Keratinocyte (primary cell): ENCODE measurements around the gene TXNL1. TPM values are rescaled to one million over a fixed set of nuclear protein-coding genes. Genes with fewer than 3 reads are reported as not detected.
"Not testable (repeated sequence)": the region's sequence is repeated elsewhere in the genome, so short reads cannot be mapped to it uniquely, and the experiment has no call there.

Experiments used
- DNase-seq: peaks from one replicate; pipeline ENCODE4 v3.0.0-alpha.2; 2011; ENCODE audit warnings: low read depth, missing footprints, low spot score
- FAIRE-seq: peaks from 2 replicates; lab custom pipeline; 2011; peaks lifted over from hg19 to GRCh38; lab: Jason Lieb, UNC
- H2AFZ ChIP-seq: 2 replicates; pipeline ENCODE4 v1.6.0; 2012; ENCODE audit warnings: low read length, control low read depth, inconsistent platforms; ENCODE audit not compliant: control insufficient read depth
- H3K27ac ChIP-seq: 2 replicates; pipeline ENCODE4 v1.5.1; 2011; ENCODE audit warnings: low read length; ENCODE audit not compliant: control insufficient read depth, insufficient read depth
- H3K27me3 ChIP-seq: 3 replicates; pipeline ENCODE4 v1.6.0; 2011; ENCODE audit warnings: low read length; ENCODE audit not compliant: control insufficient read depth, insufficient read depth; ENCODE audit errors: extremely low read depth
- H3K36me3 ChIP-seq, 2 experiments: 2 replicates in 1 of 2; 3 replicates in 1 of 2; pipeline ENCODE4 v1.5.1; 2011; ENCODE audit warnings: low read length in 2 of 2, mild to moderate bottlenecking in 1 of 2; ENCODE audit not compliant: control insufficient read depth in 2 of 2, insufficient read depth in 2 of 2; ENCODE audit errors: extremely low read depth in 1 of 2
- H3K4me1 ChIP-seq: 3 replicates; pipeline ENCODE4 v1.5.1; 2011; ENCODE audit warnings: low read length; ENCODE audit not compliant: control insufficient read depth, insufficient read depth; ENCODE audit errors: extremely low read depth
- H3K4me2 ChIP-seq: 3 replicates; pipeline ENCODE4 v1.6.0; 2011; ENCODE audit warnings: low read depth, low read length; ENCODE audit not compliant: control insufficient read depth, insufficient read depth; ENCODE audit errors: extremely low read depth
- H3K4me3 ChIP-seq, 3 experiments: fragments of 200-600 bp in 1 of 3; sonication (generic) in 1 of 3; 2 replicates in 2 of 3; 3 replicates in 1 of 3; pipeline ENCODE4 v1.5.1; 2011 to 2016; ENCODE audit warnings: low read length in 3 of 3, mild to moderate bottlenecking in 3 of 3, control low read depth in 2 of 3, inconsistent platforms in 1 of 3, low read depth in 1 of 3, mixed read lengths in 1 of 3, mixed run types in 1 of 3, moderate library complexity in 1 of 3; ENCODE audit not compliant: control insufficient read depth in 2 of 3, insufficient read depth in 2 of 3; ENCODE audit errors: extremely low read depth in 1 of 3
- H3K79me2 ChIP-seq: 2 replicates; pipeline ENCODE4 v1.6.0; 2012; ENCODE audit warnings: low read length; ENCODE audit not compliant: control insufficient read depth, insufficient read depth
- H3K9ac ChIP-seq: 3 replicates; pipeline ENCODE4 v1.6.0; 2011; ENCODE audit warnings: low read length; ENCODE audit not compliant: control insufficient read depth, insufficient read depth; ENCODE audit errors: extremely low read depth
- H3K9me1 ChIP-seq: 3 replicates; pipeline ENCODE4 v1.6.0; 2011; ENCODE audit warnings: low read length; ENCODE audit not compliant: control insufficient read depth, insufficient read depth; ENCODE audit errors: extremely low read depth
- H3K9me3 ChIP-seq: 2 replicates; pipeline ENCODE4 v1.5.1; 2012; ENCODE audit warnings: low read depth, low read length; ENCODE audit not compliant: control insufficient read depth
- H4K20me1 ChIP-seq: 3 replicates; pipeline ENCODE4 v1.6.0; 2011; ENCODE audit warnings: low read length; ENCODE audit not compliant: control insufficient read depth, insufficient read depth; ENCODE audit errors: extremely low read depth
- EZH2 ChIP-seq: IDR thresholded peaks from one replicate; pipeline ENCODE4 v1.6.1; 2012; ENCODE audit warnings: inconsistent platforms, mild to moderate bottlenecking, low read length, moderate library complexity
- dilution Hi-C: fragments of 300-500 bp; cut with MboI; formaldehyde crosslinking; loops from one replicate; pipeline ENCODE4 v1.7.0; 2020; ENCODE audit warnings: low sequenced_read_pairs; ENCODE audit not compliant: extremely low pct_ligation_motif_present
- polyA plus RNA-seq, 5 experiments: library from polyadenylated mRNA; depleted of rRNA in 3 of 5; stranded (reverse) in 3 of 5; stranded (forward) in 1 of 5; unstranded in 1 of 5; fragments of >200 nt; gene quantifications; 1 replicate in 1 of 5; 2 replicates in 3 of 5; 3 replicates in 1 of 5; pipeline versions ENCODE4 v1.2.1 to v1.2.3, GENCODE V29; 2011 to 2012; ENCODE audit warnings: missing spikeins in 2 of 5, low read depth in 1 of 5, low replicate concordance in 1 of 5
- TF ChIP-seq, protein P1 (sequence below), 3 experiments: IDR thresholded peaks in 1 of 3; conservative IDR thresholded peaks in 1 of 3; optimal IDR thresholded peaks in 1 of 3; 2 replicates in 2 of 3; 3 replicates in 1 of 3; pipeline versions ENCODE3 to v1.5.1; 2011; ENCODE audit warnings: low read length in 3 of 3, mild to moderate bottlenecking in 3 of 3, moderate library complexity in 2 of 3, control low read depth in 1 of 3, inconsistent platforms in 1 of 3; ENCODE audit not compliant: insufficient read depth in 2 of 3; ENCODE audit errors: extremely low read depth in 1 of 3

The TXNL1 gene
- polyA plus RNA-seq, 1 donor (not counting 4 experiments of a cell fraction or from before 2014, with no cell fraction given) = 92.5 TPM

DNA sequence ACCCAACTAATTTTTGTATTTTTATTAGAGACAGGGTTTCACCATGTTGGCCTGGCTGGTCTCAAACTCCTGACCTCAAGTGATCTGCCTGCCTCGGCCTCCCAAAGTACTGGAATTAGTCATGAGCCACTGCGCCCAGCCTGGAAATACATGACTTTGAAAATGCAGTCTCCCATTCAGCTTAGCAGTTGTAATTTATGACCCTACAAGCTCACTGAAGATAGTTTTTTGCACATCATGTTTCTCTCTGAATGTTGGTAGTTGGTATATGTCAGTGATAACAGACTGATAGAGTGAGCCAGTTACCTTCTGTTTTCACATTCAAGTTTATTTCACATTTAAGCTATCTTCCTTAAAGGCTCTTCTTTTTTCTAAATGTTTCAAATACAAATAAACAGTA lies 19.9 kb upstream of the TXNL1 start:
- H3K79me2 ChIP-seq = peaks cover 9% of the 10 kb centered on the region

DNA sequence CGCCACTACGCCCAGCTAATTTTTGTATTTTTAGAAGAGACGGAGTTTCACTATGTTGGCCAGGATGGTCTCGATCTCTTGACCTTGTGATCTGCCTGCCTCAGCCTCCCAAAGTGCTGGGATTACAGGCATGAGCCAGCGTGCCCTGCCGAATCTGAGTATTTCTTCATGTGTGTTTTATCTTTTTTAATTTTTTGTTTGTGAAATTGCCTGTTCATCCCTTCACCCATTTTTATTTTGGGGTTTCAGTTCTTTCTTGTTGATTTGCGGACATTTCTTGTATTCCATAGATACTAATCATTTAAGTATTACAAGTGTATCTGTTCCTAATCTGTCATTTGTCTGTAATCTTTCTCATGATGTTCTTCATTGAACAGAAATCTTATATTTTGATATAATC lies 15.9 kb upstream of the TXNL1 start:
- H3K27ac ChIP-seq, H4K20me1 ChIP-seq, H3K4me2 ChIP-seq, FAIRE-seq, H3K36me3 ChIP-seq, DNase-seq, H3K9ac ChIP-seq, H3K27me3 ChIP-seq, H3K4me3 ChIP-seq, H3K9me3 ChIP-seq, H3K9me1 ChIP-seq, H2AFZ ChIP-seq, dilution Hi-C loops: not testable (repeated sequence)
- peaks cover 19% of the 10 kb centered on the region for H3K79me2 ChIP-seq
- H3K4me1 ChIP-seq = peaks cover 11% of the 10 kb centered on the region

More for the DNA sequence above, 19.9 kb upstream of the TXNL1 start:
- Histone ChIP-seq H3K4me3 (no peak overlapping the region), H3K27me3 (no peaks in the 10 kb centered on the region), H2AFZ (no peak overlapping the region), H3K36me3 (no peaks in the 10 kb centered on the region), H3K27ac (no peak overlapping the region), H3K9me3 (no peaks in the 10 kb centered on the region), H3K9ac (no peak overlapping the region), H3K4me2 (no peak overlapping the region), H3K4me1 (no peaks in the 10 kb centered on the region), H3K9me1 (no peaks in the 10 kb centered on the region), H4K20me1 (no peaks in the 10 kb centered on the region)
- dilution Hi-C loops = no loop called here
- DNase-seq = no peak
- TF ChIP-seq, protein P1, sequence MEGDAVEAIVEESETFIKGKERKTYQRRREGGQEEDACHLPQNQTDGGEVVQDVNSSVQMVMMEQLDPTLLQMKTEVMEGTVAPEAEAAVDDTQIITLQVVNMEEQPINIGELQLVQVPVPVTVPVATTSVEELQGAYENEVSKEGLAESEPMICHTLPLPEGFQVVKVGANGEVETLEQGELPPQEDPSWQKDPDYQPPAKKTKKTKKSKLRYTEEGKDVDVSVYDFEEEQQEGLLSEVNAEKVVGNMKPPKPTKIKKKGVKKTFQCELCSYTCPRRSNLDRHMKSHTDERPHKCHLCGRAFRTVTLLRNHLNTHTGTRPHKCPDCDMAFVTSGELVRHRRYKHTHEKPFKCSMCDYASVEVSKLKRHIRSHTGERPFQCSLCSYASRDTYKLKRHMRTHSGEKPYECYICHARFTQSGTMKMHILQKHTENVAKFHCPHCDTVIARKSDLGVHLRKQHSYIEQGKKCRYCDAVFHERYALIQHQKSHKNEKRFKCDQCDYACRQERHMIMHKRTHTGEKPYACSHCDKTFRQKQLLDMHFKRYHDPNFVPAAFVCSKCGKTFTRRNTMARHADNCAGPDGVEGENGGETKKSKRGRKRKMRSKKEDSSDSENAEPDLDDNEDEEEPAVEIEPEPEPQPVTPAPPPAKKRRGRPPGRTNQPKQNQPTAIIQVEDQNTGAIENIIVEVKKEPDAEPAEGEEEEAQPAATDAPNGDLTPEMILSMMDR (optimal IDR thresholded peaks at IDR 0.05 in 1 of 3, IDR thresholded peaks at IDR 0.05 in 1 of 3, conservative IDR thresholded peaks at IDR 0.05 in 1 of 3; ENCODE audit: extremely low read depth in 1 of 3, insufficient read depth in 2 of 3, low read length in 3 of 3) = no peak
- TF ChIP-seq EZH2 = no peak
- no peak for FAIRE-seq

DNA sequence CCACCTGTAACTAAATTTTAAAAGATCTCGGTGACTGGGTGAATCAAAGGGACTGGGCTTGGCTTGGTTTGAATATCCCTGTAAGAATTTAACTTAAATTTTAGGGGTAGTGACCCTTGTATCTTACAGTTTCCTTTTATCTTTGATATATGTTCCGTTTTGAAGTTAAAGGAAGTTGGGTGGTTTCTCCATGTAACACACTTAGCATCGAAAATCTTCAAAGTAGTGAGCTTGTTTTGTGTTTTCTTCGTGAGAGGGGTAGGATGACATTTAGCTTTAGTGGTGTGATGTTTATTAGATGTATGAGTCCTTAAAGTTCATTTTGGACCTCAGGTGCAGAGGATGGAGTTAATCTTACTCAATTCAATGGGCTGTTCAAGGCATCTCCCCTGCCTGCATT lies 14.4 kb upstream of the TXNL1 start:
- H3K4me3 ChIP-seq = no peak overlapping the region
- H3K9me3 ChIP-seq = no peaks in the 10 kb centered on the region
- H3K9ac ChIP-seq = no peak overlapping the region
- DNase-seq (no peak), FAIRE-seq (no peak)
- no peak overlapping the region for H3K27ac ChIP-seq
- peaks cover 11% of the 10 kb centered on the region for H3K4me1 ChIP-seq
- H2AFZ ChIP-seq = no peak overlapping the region
- no peaks in the 10 kb centered on the region for H3K36me3 ChIP-seq
- no peak overlapping the region for H3K4me2 ChIP-seq
- H3K79me2 ChIP-seq = peaks cover 19% of the 10 kb centered on the region
- no peak for TF ChIP-seq EZH2
- TF ChIP-seq, protein P1 (optimal IDR thresholded peaks at IDR 0.05 in 1 of 3, IDR thresholded peaks at IDR 0.05 in 1 of 3, conservative IDR thresholded peaks at IDR 0.05 in 1 of 3; ENCODE audit: extremely low read depth in 1 of 3, insufficient read depth in 2 of 3, low read length in 3 of 3) = no peak
- no peaks in the 10 kb centered on the region for H3K9me1 ChIP-seq
- dilution Hi-C loops = no loop called here
- no peaks in the 10 kb centered on the region for H4K20me1 ChIP-seq
- no peaks in the 10 kb centered on the region for H3K27me3 ChIP-seq
